ENCODE measurements around the gene PTPRN2. TPM values are rescaled to one million over a fixed set of nuclear protein-coding genes. Genes with fewer than 3 reads are reported as not detected.
A peak's percentile ranks its signal among the peaks of the same experiment; 100 is the strongest.

The PTPRN2 gene
- total and polyA plus RNA-seq, 2 of the 8 experiments (the other 6 are each of a cell fraction or from before 2014, with no cell fraction given), result 2.6 to 4.5 TPM

GRCh38 chr7:157807510-157807909 is 780.1 kb downstream of the PTPRN2 start:
- Histone ChIP-seq H3K14ac (ENCODE audit: insufficient read length) (no peak overlapping the region), H3K4me3 (ENCODE audit: extremely low read depth in 1 of 4, insufficient read depth in 2 of 4, low read depth in 3 of 4, low read length in 4 of 4) (no peak overlapping the region), H3K4me2 (ENCODE audit: insufficient read depth in 1 of 2, low read depth in 2 of 2, low read length in 2 of 2) (no peak overlapping the region), H4K5ac (ENCODE audit: insufficient read length, low read depth, low read length) (no peak overlapping the region), H2BK12ac (ENCODE audit: low read depth, low read length) (no peak overlapping the region; the same call in 1 of the 2 replicates), H2BK20ac (ENCODE audit: low read length) (0 out of 2 replicates have a peak overlapping the region, but pooled peaks have one; percentile 40), H3K79me1 (ENCODE audit: low read depth, low read length) (no peaks in the 10 kb centered on the region), H4K91ac (replicated peaks; ENCODE audit: insufficient read length, low read length) (no peak overlapping the region), H4K8ac (ENCODE audit: extremely low read depth, insufficient read depth, low read length) (no peak overlapping the region; the same call in 1 of the 2 replicates), H3K4me1 (replicated peaks in 1 of 4; ENCODE audit: control insufficient read depth in 3 of 4, insufficient read depth in 4 of 4, low read length in 3 of 4) (peaks cover 0 to 5% (median 2%) of the 10 kb centered on the region in 4 experiments; a peak in 3 of 7 replicates), H3K18ac (ENCODE audit: extremely low read depth, low read length) (no peak overlapping the region; the same call in 1 of the 2 replicates), H2AK5ac (ENCODE audit: low read depth, low read length) (no peak overlapping the region; the same call in 1 of the 2 replicates), H2BK5ac (ENCODE audit: low read depth, low read length) (peak overlapping the region; percentile 1; the same call in 1 of the 2 replicates), H3K23ac (ENCODE audit: insufficient read length) (no peak overlapping the region), H3K9me3 (ENCODE audit: insufficient read depth in 2 of 2, low read depth in 1 of 2, low read length in 1 of 2) (peaks cover 23 to 31% of the 10 kb centered on the region in 2 experiments), H3K4ac (replicated peaks; ENCODE audit: insufficient read length, low read depth, low read length) (no peak overlapping the region), H3K27ac (ENCODE audit: low read depth, low read length) (no peak overlapping the region), H2AFZ (ENCODE audit: low read length) (no peak overlapping the region), H3K27me3 (replicated peaks in 1 of 4; ENCODE audit: control insufficient read depth in 3 of 4, extremely low read depth in 1 of 4, insufficient read depth in 3 of 4, low read length in 3 of 4) (no peaks in the 10 kb centered on the region), H3K56ac (replicated peaks; ENCODE audit: insufficient read length, low read depth, low read length) (no peak overlapping the region), H3K36me3 (ENCODE audit: control insufficient read depth in 2 of 4, insufficient read depth in 4 of 4, low read length in 3 of 4) (no peaks in the 10 kb centered on the region; a peak in 1 of 8 replicates), H2BK15ac (ENCODE audit: low read length) (no peak overlapping the region), H4K20me1 (replicated peaks in 1 of 2; ENCODE audit: control insufficient read depth in 1 of 2, insufficient read depth in 2 of 2, low read length in 2 of 2) (no peaks in the 10 kb centered on the region), H3K79me2 (ENCODE audit: control insufficient read depth in 1 of 2, insufficient read depth in 2 of 2, low read length in 2 of 2) (no peaks in the 10 kb centered on the region), H3K9ac (replicated peaks in 1 of 4; ENCODE audit: extremely low read depth in 1 of 4, low read depth in 3 of 4, low read length in 3 of 4) (no peak overlapping the region), H2BK120ac (replicated peaks; ENCODE audit: low read depth, low read length) (peak overlapping the region; percentile 65), H3K23me2 (ENCODE audit: low read depth, low read length) (peaks cover 2% of the 10 kb centered on the region; the same call in 1 of the 2 replicates)
- CTCF ChIA-PET (ENCODE audit: partially characterized antibody), result interaction anchor here (1.1 to 1.8 kb wide), 2 partner anchors 14 to 16 kb away, joined by 3 to 8 read pairs; no protein-coding TSS in a partner anchor
- TF ChIP-seq ASH2L (IDR thresholded peaks at IDR 0.05; ENCODE audit: low read length), result peak; percentile 22
- TF ChIP-seq ATF2 (IDR thresholded peaks at IDR 0.05; ENCODE audit: low read length), result no peak
- no peak for TF ChIP-seq SP1 (IDR thresholded peaks at IDR 0.05; ENCODE audit: low read depth, low read length)
- TF ChIP-seq TCF12 (IDR thresholded peaks at IDR 0.05; ENCODE audit: low read depth, low read length), result 0 out of 2 replicates have a peak, but pooled peaks have one; percentile 68
- POLR2A ChIA-PET (ENCODE audit: partially characterized antibody), result no interaction called here
- no peak for FAIRE-seq
- DNase-seq (ENCODE audit: low read depth in 1 of 2, low spot score in 2 of 2), result peak in 1 of 2 experiments; percentile 17
- 74% methylated on average over 4 of the region's 4 CpGs; no CpG with 5 or more reads in 1 of the 2 experiments for WGBS, 2 experiments (ENCODE audit: extremely low coverage in 1 of 2, insufficient coverage in 1 of 2, insufficient read length in 1 of 2, insufficient replicate concordance in 2 of 2, low coverage in 1 of 2, low lambda C conversion rate in 2 of 2, missing lambda C conversion rate in 1 of 2)

Measured in H1 (cell line).